ENCODE data around the gene NEGR1. TPM values are rescaled to one million over a fixed set of nuclear protein-coding genes. Genes with fewer than 3 reads are reported as not detected.

NEGR1 gene
- total and polyA plus RNA-seq, 12 donors, result 2.3 to 18.3 (median 5.2) TPM

- no peak for ATAC-seq
- TF ChIP-seq CTCF (IDR thresholded peaks at IDR 0.05), result no peak
- H3K4me3 ChIP-seq, result no peak overlapping the region
- WGBS, 2 donors, result 88 to 93% methylated on average over 4 of the region's 4 CpGs
- H3K4me1 ChIP-seq, result peaks cover 0 to 16% (median 4%) of the 10 kb centered on the region in 9 donors
- no peak for DNase-seq
- H3K27me3 ChIP-seq, result no peaks in the 10 kb centered on the region
- H3K36me3 ChIP-seq, result no peaks in the 10 kb centered on the region
- H3K9me3 ChIP-seq, result no peaks in the 10 kb centered on the region
- H3K27ac ChIP-seq, result no peak overlapping the region
- intact Hi-C loops (cut with DNase I), result no loop called here
Observed at GRCh38 chr1:71781450-71781849, 500.9 kb downstream of the NEGR1 start.

- no peak overlapping the region for H3K4me3 ChIP-seq
- no peaks in the 10 kb centered on the region for H3K27me3 ChIP-seq
- 91 to 95% methylated on average over 3 of the region's 3 CpGs for WGBS, 2 donors
- no peak overlapping the region for H3K27ac ChIP-seq
- no peak for ATAC-seq
- no peaks in the 10 kb centered on the region for H3K36me3 ChIP-seq
- intact Hi-C loops (cut with DNase I), result no loop called here
- H3K4me1 ChIP-seq, result peaks cover 0 to 9% (median 1%) of the 10 kb centered on the region in 9 donors
- no peaks in the 10 kb centered on the region for H3K9me3 ChIP-seq
- DNase-seq, result no peak
- no peak for TF ChIP-seq CTCF (IDR thresholded peaks at IDR 0.05)
Observed at GRCh38 chr1:71780681-71781080, 501.7 kb downstream of the NEGR1 start.

- no peak overlapping the region for H3K27ac ChIP-seq
- TF ChIP-seq CTCF (IDR thresholded peaks at IDR 0.05), result no peak
- H3K36me3 ChIP-seq, result no peaks in the 10 kb centered on the region
- H3K4me3 ChIP-seq, result no peak overlapping the region
- no peaks in the 10 kb centered on the region for H3K27me3 ChIP-seq
- H3K9me3 ChIP-seq, result no peaks in the 10 kb centered on the region
- DNase-seq (no peak), ATAC-seq (no peak)
- 38 to 40% methylated on average over 1 of the region's 1 CpG for WGBS, 2 donors
- intact Hi-C loops (cut with DNase I), result no loop called here
- peaks cover 0 to 9% (median 0%) of the 10 kb centered on the region in 9 donors for H3K4me1 ChIP-seq
Observed at GRCh38 chr1:71778940-71779339, 503.4 kb downstream of the NEGR1 start.

- no peak for DNase-seq
- H3K4me1 ChIP-seq, result peaks cover 0 to 9% (median 0%) of the 10 kb centered on the region in 9 donors
- no peak overlapping the region for H3K27ac ChIP-seq
- no peak for TF ChIP-seq CTCF (IDR thresholded peaks at IDR 0.05)
- H3K36me3 ChIP-seq, result no peaks in the 10 kb centered on the region
- H3K4me3 ChIP-seq, result no peak overlapping the region
- no peaks in the 10 kb centered on the region for H3K27me3 ChIP-seq
- ATAC-seq, result peak in 2 of 8 donors; percentile 49 to 57
- no peaks in the 10 kb centered on the region for H3K9me3 ChIP-seq
- intact Hi-C loops (cut with DNase I), result no loop called here
Observed at GRCh38 chr1:71777094-71777493, 505.2 kb downstream of the NEGR1 start.

Data from heart right ventricle (tissue), 16 donors.